ENCODE data around the gene MYO5B. TPM values are rescaled to one million over a fixed set of nuclear protein-coding genes. Genes with fewer than 3 reads are reported as not detected.

MYO5B gene
- total and polyA plus RNA-seq, 2 of the 4 experiments (the other 2 are of a cell fraction) = 0.24 to 0.54 TPM

GRCh38 chr18:49922228-49922627 is 272.7 kb downstream of the MYO5B start:
- Histone ChIP-seq H3K27ac (ENCODE audit: insufficient read depth, low read length) (no peak overlapping the region), H4K20me1 (ENCODE audit: insufficient read depth, low read length) (no peaks in the 10 kb centered on the region), H3K56ac (ENCODE audit: extremely low read depth, insufficient read depth, low read length) (no peak overlapping the region), H3K23ac (ENCODE audit: low read depth, low read length) (no peak overlapping the region), H4K91ac (ENCODE audit: insufficient read depth, low read depth, low read length) (no peak overlapping the region), H3K36me3 (ENCODE audit: control insufficient read depth, insufficient read depth, low read length) (no peaks in the 10 kb centered on the region), H3K4me3 (ENCODE audit: insufficient read depth, low read depth, low read length) (no peak overlapping the region), H3K79me1 (ENCODE audit: low read depth in 1 of 2, low read length in 2 of 2) (no peaks in the 10 kb centered on the region), H2BK20ac (ENCODE audit: low read depth, low read length) (no peak overlapping the region), H2BK15ac (ENCODE audit: low read depth, low read length) (no peak overlapping the region), H2AK9ac (replicated peaks; ENCODE audit: low read depth, low read length, poor library complexity) (no peak overlapping the region), H3K9me1 (ENCODE audit: insufficient read depth, low read length) (no peaks in the 10 kb centered on the region), H3K4me1 (ENCODE audit: control insufficient read depth, insufficient read depth, low read length) (no peaks in the 10 kb centered on the region), H4K8ac (ENCODE audit: low read depth in 2 of 2, low read length in 2 of 2) (no peak overlapping the region), H2BK5ac (ENCODE audit: low read depth, low read length, poor library complexity, severe bottlenecking) (no peak overlapping the region), H3K18ac (ENCODE audit: low read depth, low read length) (no peak overlapping the region), H3K4me2 (ENCODE audit: low read depth, low read length) (no peak overlapping the region), H3K9me3 (ENCODE audit: control insufficient read depth, insufficient read depth, low read length) (no peaks in the 10 kb centered on the region), H4K5ac (ENCODE audit: low read depth, low read length) (no peak overlapping the region), H3K9ac (ENCODE audit: low read depth, low read length) (no peak overlapping the region), H2AK5ac (ENCODE audit: low read depth, low read length) (no peak overlapping the region), H3K27me3 (ENCODE audit: control insufficient read depth, insufficient read depth, low read length) (peaks cover 7% of the 10 kb centered on the region; the same call in 1 of the 2 replicates), H3K4ac (ENCODE audit: low read depth, low read length) (no peak overlapping the region), H3K14ac (replicated peaks; ENCODE audit: low read depth, low read length) (no peak overlapping the region), H2AFZ (replicated peaks; ENCODE audit: low read length, poor library complexity) (no peak overlapping the region), H2BK120ac (ENCODE audit: low read depth, low read length) (no peak overlapping the region)
- BruUV-seq (replicated peaks) = no TSS peak
- in situ Hi-C loops (cut with MboI; ENCODE audit: low sequenced_read_pairs) = no loop called here
- intact Hi-C loops (cut with micrococcal nuclease) = no loop called here
- CTCF ChIA-PET = no interaction called here
- TF ChIP-seq RCOR1 (IDR thresholded peaks at IDR 0.05; ENCODE audit: insufficient replicate concordance, low read length) (no peak), MAZ (IDR thresholded peaks at IDR 0.05; ENCODE audit: borderline replicate concordance, low read depth, low read length) (no peak), ELK1 (IDR thresholded peaks at IDR 0.05; ENCODE audit: borderline replicate concordance, low read depth, low read length) (no peak), POLR2A (IDR thresholded peaks at IDR 0.05; ENCODE audit: low read depth, low read length) (no peak), BHLHE40 (IDR thresholded peaks at IDR 0.05; ENCODE audit: low read depth, low read length) (no peak), MXI1 (IDR thresholded peaks at IDR 0.05; ENCODE audit: borderline replicate concordance, low read depth, low read length) (no peak), NFE2L2 (IDR thresholded peaks at IDR 0.05; ENCODE audit: low read depth, low read length) (no peak), FOS (IDR thresholded peaks at IDR 0.05; ENCODE audit: low read depth, low read length) (no peak), USF2 (IDR thresholded peaks at IDR 0.05; ENCODE audit: low read depth, low read length) (no peak), CHD1 (IDR thresholded peaks at IDR 0.05; ENCODE audit: low read depth, low read length) (no peak), CTCF (conservative IDR thresholded peaks at IDR 0.05; ENCODE audit: low read depth, low read length) (no peak), CEBPB (IDR thresholded peaks at IDR 0.05; ENCODE audit: low read depth, low read length) (no peak), MAFK (IDR thresholded peaks at IDR 0.05; ENCODE audit: low read depth, low read length) (no peak), SMC3 (IDR thresholded peaks at IDR 0.05; ENCODE audit: low read depth, low read length) (no peak), RFX5 (IDR thresholded peaks at IDR 0.05; ENCODE audit: low read depth, low read length) (no peak)
- dilution Hi-C loops (cut with HindIII; ENCODE audit: low sequenced_read_pairs, unreplicated experiment) = no loop called here
- POLR2A ChIA-PET (ENCODE audit: unreplicated experiment) = no interaction called here
- ATAC-seq (ENCODE audit: low read depth) = no peak
- no peak for DNase-seq
- no CpG with 5 or more reads among the region's 2 CpGs for WGBS, 2 experiments (ENCODE audit: extremely low coverage in 2 of 2, insufficient read length in 1 of 2)

Measured in IMR-90 (cell line).